Breast epithelium (tissue), 3 donors: ENCODE results near the gene PDE4D.

Source experiments
- CTCF ChIP-seq, 3 donors: fragments of 450-650 bp; IDR thresholded peaks; one replicate each; pipeline ENCODE4 v1.5.1; 2016 to 2017; ENCODE audit warnings: antibody characterized with exemption in 3 of 3, mild to moderate bottlenecking in 3 of 3, moderate library complexity in 3 of 3
- POLR2A ChIP-seq: fragments of 450-650 bp; IDR thresholded peaks from one replicate; pipeline ENCODE4 v1.6.1; 2016; ENCODE audit warnings: antibody characterized with exemption, mild to moderate bottlenecking, moderate library complexity

- TF ChIP-seq POLR2A (no peak), CTCF (IDR thresholded peaks at IDR 0.05) (no peak)
Observed at GRCh38 chr5:59648038-59648831, 245.3 kb downstream of the PDE4D start.
